Adrenal gland (tissue), 5 donors: ENCODE data around the gene ANKRD45.

ENCODE experiments used
- CTCF ChIP-seq, 6 experiments: fragments of 450-650 bp in 4 of 6; fragments of 200-600 bp in 2 of 6; sonication (generic) in 1 of 6; IDR thresholded peaks; 1 replicate in 5 of 6; 2 replicates in 1 of 6; pipeline versions ENCODE4 v1.5.1 to v1.8.0; 2016 to 2021; ENCODE audit warnings: antibody characterized with exemption in 6 of 6, mild to moderate bottlenecking in 2 of 6, moderate library complexity in 1 of 6
- POLR2A ChIP-seq, 2 donors: fragments of 450-650 bp; IDR thresholded peaks; one replicate each; pipeline ENCODE4 v1.6.1; 2017; ENCODE audit warnings: antibody characterized with exemption in 2 of 2, mild to moderate bottlenecking in 2 of 2, moderate library complexity in 1 of 2
- donor health status: DM: no; HTN: no; CAD: no.

GRCh38 chr1:173601588-173601987 lies 68.1 kb downstream of the ANKRD45 start:
- TF ChIP-seq CTCF (IDR thresholded peaks at IDR 0.05) (no peak), POLR2A (IDR thresholded peaks at IDR 0.05) (no peak)
